A549 treated with CORT108297 at 1 μM for 4 hours (cell line): ENCODE results near the gene MAEA. TPM values are rescaled to one million over a fixed set of nuclear protein-coding genes. Genes with fewer than 3 reads are reported as not detected.

ENCODE experiments used
- total RNA-seq: library from RNA; stranded (reverse); fragments of 200-300 nt; extraction: Qiagen RNA extraction; gene quantifications from 5 replicates; pipeline ENCODE4 v1.2.3, GENCODE V29; 2022

The MAEA gene
- total RNA-seq: 58.7 to 69.5 TPM (median 68.7 TPM) in 5 replicates

DNA sequence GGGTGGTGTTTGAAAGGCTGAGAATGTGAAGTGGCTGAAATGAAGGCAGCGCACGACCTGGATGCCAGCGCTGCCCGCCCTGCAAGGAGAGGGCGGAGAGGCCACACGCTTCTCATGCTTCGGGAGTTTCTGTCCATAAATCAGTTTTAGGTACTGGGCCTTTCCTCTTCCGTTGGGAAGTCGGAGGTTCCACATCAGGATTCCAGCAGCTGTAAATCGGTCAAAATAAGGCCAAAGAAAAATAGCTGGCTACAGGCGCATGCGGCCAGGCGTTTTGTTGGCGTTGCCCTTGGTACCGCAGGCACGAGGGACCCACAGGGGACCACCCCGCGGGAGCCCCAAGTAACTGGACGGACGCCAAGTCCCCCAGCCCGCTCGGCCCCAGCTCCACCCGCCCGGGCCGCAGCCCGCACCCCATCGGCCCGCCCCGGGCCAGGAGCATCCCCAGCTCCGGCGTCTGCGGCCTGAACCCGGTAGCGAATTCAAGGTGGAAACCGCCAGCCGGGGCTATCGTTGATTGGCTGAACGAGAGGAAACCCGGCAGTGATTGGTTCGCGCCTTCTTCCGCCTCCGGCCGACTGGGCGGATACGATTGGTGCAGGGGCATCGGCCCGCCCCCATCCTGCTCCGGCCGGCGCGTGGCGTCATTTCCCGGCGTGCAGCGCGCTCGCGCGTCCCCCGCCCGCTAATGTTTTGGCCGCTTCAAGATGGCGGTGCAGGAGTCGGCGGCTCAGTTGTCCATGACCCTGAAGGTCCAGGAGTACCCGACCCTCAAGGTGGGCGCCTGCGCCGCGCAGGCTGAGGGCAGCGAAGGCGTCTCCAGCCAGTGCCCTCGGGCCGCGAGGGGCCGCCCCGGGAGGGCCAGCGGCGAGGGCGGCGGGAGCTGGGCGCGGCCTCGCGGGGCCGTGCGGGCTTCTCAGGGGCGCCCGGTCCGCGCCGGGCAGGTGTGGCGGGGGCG is at the start of gene MAEA:
TSS of gene MAEA (plus strand) at position 685 of the 958 bp plus-strand sequence. CDS start at position 708, 23 bp downstream.

DNA sequence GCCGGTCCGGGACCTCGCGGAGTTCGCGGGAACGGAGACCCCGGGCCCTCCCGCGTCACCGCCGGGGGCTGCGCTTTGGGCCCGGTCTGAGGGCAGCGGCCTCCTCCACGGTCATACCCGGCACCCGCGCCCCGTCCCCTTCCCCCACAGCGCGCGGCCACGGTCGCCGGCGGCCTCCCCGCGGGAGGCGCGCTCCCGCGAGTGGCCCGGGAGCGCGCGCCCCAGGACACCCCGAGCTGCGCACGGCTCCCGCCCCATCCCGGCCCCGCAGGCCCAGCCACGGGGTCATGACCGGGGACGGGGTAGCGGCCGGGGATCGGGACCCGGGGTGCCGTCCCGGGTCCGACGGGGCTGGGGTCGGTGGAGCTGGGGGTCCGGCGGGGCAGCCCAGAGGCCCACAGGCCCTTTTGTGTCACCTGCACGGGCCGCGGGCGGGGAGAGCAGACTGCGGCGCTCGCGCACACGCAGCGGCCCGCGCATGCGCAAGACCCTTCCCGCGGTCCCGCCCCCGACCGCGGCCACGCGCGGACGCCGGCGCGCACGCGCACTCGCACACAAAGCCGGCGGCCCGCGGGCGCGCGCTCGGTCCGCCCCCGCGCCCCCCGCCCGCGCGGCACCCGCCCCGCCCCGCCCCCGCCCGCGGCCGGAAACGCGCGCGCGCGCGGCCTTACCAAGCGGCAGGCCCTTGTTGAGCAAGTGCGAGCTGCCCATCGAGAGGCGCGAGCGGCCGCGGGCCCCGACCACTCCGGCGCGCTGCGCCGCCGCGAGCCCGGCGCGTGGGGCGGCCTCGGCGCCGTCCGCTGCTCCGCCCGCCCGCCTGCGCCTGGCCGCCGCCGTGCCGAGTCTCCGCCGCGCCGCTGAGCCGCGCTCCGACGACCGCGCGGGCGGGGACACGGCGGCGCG is 41.2 kb upstream of the MAEA start, which contains the start of gene CTBP1:
TSS of gene CTBP1 (minus strand) at position 886 of the 903 bp plus-strand sequence. CDS start 7,799 bp downstream, outside the sequence.

DNA sequence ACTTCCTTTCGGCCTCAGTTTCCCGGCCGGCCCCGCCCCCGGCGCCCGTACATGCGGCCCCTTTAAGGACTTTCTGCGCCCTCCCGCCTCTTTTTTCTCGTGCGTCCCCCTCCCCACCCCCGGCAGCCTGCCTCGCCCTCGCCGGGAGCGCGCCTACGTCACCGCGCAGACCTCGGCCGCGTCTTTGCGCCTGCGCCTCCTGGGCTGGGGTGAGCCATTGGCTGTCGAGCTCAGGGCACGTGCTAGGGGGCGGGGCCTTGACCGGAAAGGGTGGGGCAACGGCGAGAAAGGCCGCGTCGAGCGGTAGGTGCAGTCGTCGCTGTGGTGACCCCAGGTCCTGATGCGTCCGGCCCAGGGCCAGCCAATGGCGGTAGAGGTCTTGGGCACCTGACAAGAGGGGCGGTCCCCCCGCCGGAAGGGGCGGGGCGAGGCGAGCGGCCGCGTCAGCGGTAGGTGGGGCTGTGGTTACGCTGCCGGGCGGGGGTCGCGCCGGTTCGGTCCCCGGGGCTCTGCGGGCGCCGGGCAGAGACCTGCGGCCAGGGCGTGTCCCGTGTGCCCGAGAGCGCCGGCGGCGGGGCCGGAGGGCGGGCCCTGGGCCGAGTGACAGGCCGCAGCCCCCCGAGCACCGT is 57.2 kb downstream of the MAEA start, which contains the start of gene UVSSA:
TSS of gene UVSSA (plus strand) at position 428 of the 629 bp plus-strand sequence. CDS start 884 bp downstream, outside the sequence.

Other genes with a start within 250 kb of the MAEA start
- 2.1 to 3.1 TPM (median 2.5 TPM) in 5 replicates for gene RNF212, start 176.3 kb upstream of the MAEA start, total RNA-seq
- 0.10 to 0.47 TPM (median 0.20 TPM) in 5 replicates for gene SPON2, start 117.3 kb upstream of the MAEA start, total RNA-seq
- 70.1 to 97.2 TPM (median 88.6 TPM) in 5 replicates for gene CTBP1, start 40.8 kb upstream of the MAEA start, total RNA-seq
- gene UVSSA, start 57.3 kb downstream of the MAEA start, total RNA-seq: 2.9 to 5.8 TPM (median 5.4 TPM) in 5 replicates
- gene NKX1-1, start 116.6 kb downstream of the MAEA start, total RNA-seq: not detected in 5 replicates